ENCODE measurements around the gene FAM181B. TPM values are rescaled to one million over a fixed set of nuclear protein-coding genes. Genes with fewer than 3 reads are reported as not detected.

FAM181B gene
- total RNA-seq, 1 donor from 2014 or later: not detected

DNA sequence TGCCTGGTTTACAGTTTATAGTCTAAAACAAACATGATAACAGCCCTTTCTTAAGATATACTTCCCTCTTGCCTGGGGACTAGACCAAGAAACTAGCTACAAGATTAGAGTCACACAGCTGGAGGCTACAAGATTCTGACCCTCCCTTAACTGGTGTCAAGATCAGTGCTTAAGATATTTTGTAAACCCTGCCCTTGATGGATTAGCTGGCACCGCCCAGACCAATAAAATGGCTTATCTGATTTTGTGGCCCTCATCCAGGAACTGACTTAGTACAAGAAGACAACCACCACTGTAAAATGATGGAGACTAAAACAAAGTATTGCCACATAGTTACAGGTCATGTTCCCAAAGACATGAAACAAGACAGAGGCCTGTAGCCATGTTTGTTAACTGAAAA is 53.4 kb downstream of the FAM181B start:
- H3K4me3 ChIP-seq: no peak overlapping the region
- no peaks in the 10 kb centered on the region for H3K4me1 ChIP-seq
- H3K27ac ChIP-seq: no peak overlapping the region
- H3K9me3 ChIP-seq: no peaks in the 10 kb centered on the region
- H3K36me3 ChIP-seq: no peaks in the 10 kb centered on the region
- no peaks in the 10 kb centered on the region for H3K27me3 ChIP-seq
- DNase-seq (ENCODE audit: low spot score in 2 of 2): no peak
- TF ChIP-seq, protein P1, sequence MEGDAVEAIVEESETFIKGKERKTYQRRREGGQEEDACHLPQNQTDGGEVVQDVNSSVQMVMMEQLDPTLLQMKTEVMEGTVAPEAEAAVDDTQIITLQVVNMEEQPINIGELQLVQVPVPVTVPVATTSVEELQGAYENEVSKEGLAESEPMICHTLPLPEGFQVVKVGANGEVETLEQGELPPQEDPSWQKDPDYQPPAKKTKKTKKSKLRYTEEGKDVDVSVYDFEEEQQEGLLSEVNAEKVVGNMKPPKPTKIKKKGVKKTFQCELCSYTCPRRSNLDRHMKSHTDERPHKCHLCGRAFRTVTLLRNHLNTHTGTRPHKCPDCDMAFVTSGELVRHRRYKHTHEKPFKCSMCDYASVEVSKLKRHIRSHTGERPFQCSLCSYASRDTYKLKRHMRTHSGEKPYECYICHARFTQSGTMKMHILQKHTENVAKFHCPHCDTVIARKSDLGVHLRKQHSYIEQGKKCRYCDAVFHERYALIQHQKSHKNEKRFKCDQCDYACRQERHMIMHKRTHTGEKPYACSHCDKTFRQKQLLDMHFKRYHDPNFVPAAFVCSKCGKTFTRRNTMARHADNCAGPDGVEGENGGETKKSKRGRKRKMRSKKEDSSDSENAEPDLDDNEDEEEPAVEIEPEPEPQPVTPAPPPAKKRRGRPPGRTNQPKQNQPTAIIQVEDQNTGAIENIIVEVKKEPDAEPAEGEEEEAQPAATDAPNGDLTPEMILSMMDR (IDR thresholded peaks at IDR 0.05): no peak
- intact Hi-C loops (cut with DNase I): loop anchor here (10.0 kb wide), 1 partner anchor 1135 kb away; no protein-coding TSS in a partner anchor

Other genes with a start within 250 kb of the FAM181B start
- gene PRCP, start 166.6 kb upstream of the FAM181B start, total RNA-seq: 151 TPM
- gene DDIAS, start 167.9 kb upstream of the FAM181B start, total RNA-seq: 0.11 TPM

All from ascending aorta (tissue), 2 donors.